Right lobe of liver (tissue), 4 donors: Measurements from ENCODE around the gene EML4.

Source experiments
- CTCF ChIP-seq, 4 donors: fragments of 200-600 bp in 3 of 4; fragments of 450-650 bp in 1 of 4; IDR thresholded peaks; one replicate each; pipeline versions ENCODE4 v1.5.1 to v1.8.0; 2016 to 2022; ENCODE audit warnings: antibody characterized with exemption in 4 of 4, mild to moderate bottlenecking in 2 of 4
- POLR2A ChIP-seq: fragments of 450-650 bp; IDR thresholded peaks from one replicate; pipeline ENCODE4 v1.6.1; 2017; ENCODE audit warnings: antibody characterized with exemption, mild to moderate bottlenecking
- donor health status: DM: no; HTN: no; CAD: no.
- donor health status: DM: no; HTN: no; CAD: no.
- donor health status: DM: no; HTN: yes; CAD: no.

GRCh38 chr2:42324949-42325348, 155.8 kb downstream of the EML4 start:
- TF ChIP-seq POLR2A (no peak), CTCF (IDR thresholded peaks at IDR 0.05) (no peak)
